Liver (tissue), 3 donors: ENCODE data around the gene PARD6G.

Source experiments
- ATF3 ChIP-seq: IDR thresholded peaks from 2 replicates; pipeline ENCODE4 v1.6.1; 2016; ENCODE audit warnings: antibody characterized with exemption
- CTCF ChIP-seq: fragments of 150-350 bp; IDR thresholded peaks from 2 replicates; pipeline ENCODE4 v1.5.1; 2017; ENCODE audit warnings: improper control_type of control experiment, low read depth, low read length; ENCODE audit not compliant: missing input control
- HNF4G ChIP-seq: IDR thresholded peaks from 2 replicates; pipeline ENCODE4 v1.6.1; 2016; ENCODE audit warnings: antibody characterized with exemption
- NR2F2 ChIP-seq: IDR thresholded peaks from 2 replicates; pipeline ENCODE4 v1.6.1; 2016; ENCODE audit warnings: antibody characterized with exemption
- RAD21 ChIP-seq, 2 donors: IDR thresholded peaks; 2 replicates each; pipeline ENCODE4 v1.6.1; 2016; ENCODE audit warnings: antibody characterized with exemption in 2 of 2, mild to moderate bottlenecking in 2 of 2
- REST ChIP-seq: IDR thresholded peaks from 2 replicates; pipeline ENCODE4 v1.6.1; 2016; ENCODE audit warnings: antibody characterized with exemption, mild to moderate bottlenecking
- SP1 ChIP-seq: IDR thresholded peaks from 2 replicates; pipeline ENCODE4 v1.6.1; 2018; ENCODE audit warnings: antibody characterized with exemption, mild to moderate bottlenecking
- TAF1 ChIP-seq: conservative IDR thresholded peaks from 2 replicates; pipeline ENCODE4 v1.6.1; 2016; ENCODE audit warnings: antibody characterized with exemption, mild to moderate bottlenecking
- YY1 ChIP-seq: IDR thresholded peaks from 2 replicates; pipeline ENCODE4 v1.6.1; 2016; ENCODE audit warnings: antibody characterized with exemption, mild to moderate bottlenecking
- ZBTB33 ChIP-seq: IDR thresholded peaks from 2 replicates; pipeline ENCODE4 v1.6.1; 2016; ENCODE audit warnings: antibody characterized with exemption
- donor health status: healthy.
- donor health status: healthy.

- TF ChIP-seq YY1: no peak
- TF ChIP-seq CTCF: no peak
- TF ChIP-seq HNF4G: no peak
- no peak for TF ChIP-seq REST
- TF ChIP-seq ZBTB33: no peak
- no peak for TF ChIP-seq ATF3
- no peak for TF ChIP-seq TAF1
- TF ChIP-seq RAD21 (IDR thresholded peaks at IDR 0.05): no peak
- TF ChIP-seq SP1: no peak
- TF ChIP-seq NR2F2: no peak
Measured at GRCh38 chr18:80244167-80244566, 3.1 kb downstream of the PARD6G start.
